GM19025 (cell line): ENCODE measurements around the gene HEATR5A.
A peak's percentile ranks its signal among the peaks of the same experiment; 100 is the strongest.

ENCODE experiments used
- ATAC-seq: cut with Tn5 transposase; IDR thresholded peaks from one replicate; pipeline ENCODE4 v1.9.1; 2021; ENCODE audit warnings: mild to moderate bottlenecking, low read depth, moderate library complexity; ENCODE audit not compliant: unreplicated experiment

The HEATR5A gene

DNA sequence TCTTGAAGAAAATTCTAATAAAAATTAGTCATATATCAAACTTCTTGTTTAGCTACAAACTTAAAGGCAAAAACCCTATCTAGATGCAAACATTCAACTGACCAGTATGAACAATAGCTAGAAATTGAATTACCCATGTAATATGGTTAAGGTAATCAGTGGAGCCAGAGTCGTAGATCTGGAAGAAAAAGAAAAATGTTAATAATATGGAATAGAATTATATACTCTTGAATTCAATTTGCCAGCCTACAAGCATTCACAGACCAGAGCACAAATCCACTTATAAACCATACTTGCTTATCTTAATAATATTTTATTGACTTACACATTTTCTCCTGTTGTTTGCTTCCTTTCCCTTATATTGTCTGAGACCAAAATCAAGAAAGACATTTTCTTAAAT, 7.7 kb upstream of the HEATR5A start:
- no peak for ATAC-seq

DNA sequence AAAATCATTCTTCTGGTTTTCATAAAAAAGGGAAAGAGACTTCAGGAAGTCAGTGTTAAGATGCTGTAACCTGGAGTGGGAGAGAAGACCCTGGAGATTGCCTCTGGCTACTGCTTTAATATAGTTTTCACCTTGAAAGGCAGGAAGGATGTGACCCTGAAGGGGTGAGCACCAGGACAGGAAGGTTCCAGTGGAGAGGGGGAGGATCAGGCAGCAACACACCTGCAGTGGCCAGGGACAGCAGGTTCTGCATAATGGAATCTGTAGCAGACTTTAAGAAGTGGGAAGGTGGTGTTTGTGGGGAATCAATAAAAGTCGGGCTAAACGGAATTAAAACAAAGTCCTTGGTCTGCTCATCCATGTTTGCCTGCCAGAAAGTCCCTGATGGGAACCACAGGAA, 6.3 kb upstream of the HEATR5A start:
- no peak for ATAC-seq

DNA sequence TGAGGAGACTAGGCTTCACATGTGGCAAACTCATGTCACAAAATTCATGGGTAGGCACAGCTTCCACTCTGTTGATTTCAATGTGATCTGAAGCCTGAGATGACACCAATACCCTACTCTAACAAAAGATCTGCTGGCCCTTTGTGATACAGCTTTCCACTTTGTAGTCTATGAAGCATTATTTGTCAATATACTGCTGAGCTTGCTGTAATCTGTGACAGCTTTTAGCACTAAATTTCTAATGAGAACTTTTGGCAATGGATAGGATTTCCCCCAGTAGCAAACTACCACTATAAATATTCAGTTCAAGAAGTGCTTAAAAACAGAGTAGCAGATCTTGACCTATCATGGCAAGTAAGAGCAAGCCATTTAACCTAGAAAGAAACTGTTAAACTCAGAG, 5.6 kb upstream of the HEATR5A start:
- ATAC-seq, result no peak

DNA sequence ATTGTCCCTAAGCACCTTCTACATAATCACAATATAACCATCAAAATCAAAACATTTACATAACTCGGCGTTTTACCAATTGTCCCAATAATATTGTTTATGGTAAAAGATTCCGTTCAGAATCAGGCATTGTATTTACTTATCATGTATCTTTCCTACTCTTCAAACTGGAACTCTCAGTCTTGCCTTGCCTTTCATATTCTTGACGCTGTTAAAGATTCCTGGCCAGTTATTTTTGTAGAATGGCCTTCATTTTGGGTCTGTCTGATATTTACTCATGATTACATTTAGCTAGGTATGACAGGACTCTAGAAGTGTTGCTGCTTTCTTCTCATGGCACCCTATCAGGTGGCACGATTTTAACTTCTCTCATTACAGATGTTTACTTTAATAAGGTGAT, 850 bp upstream of the HEATR5A start:
- ATAC-seq, result no peak

DNA sequence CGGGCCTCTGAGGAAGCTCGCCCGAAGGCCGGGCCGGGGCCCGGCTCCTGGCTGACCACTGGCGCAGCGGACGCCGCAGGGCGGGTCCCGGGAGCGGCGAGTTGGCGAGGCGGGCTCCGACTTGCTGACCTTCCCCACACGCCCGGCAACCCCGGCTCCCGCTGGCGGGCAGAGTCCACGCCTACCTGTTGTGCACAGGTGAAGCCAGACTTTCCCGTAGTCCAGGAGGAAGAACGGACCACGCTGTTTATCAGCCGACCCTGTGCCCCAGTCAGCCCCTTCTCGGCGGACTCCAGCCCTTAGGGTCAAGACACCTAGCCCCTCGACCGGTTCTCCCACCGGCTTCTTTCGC, 407 bp downstream of the HEATR5A start:
- ATAC-seq, result peak; percentile 9

DNA sequence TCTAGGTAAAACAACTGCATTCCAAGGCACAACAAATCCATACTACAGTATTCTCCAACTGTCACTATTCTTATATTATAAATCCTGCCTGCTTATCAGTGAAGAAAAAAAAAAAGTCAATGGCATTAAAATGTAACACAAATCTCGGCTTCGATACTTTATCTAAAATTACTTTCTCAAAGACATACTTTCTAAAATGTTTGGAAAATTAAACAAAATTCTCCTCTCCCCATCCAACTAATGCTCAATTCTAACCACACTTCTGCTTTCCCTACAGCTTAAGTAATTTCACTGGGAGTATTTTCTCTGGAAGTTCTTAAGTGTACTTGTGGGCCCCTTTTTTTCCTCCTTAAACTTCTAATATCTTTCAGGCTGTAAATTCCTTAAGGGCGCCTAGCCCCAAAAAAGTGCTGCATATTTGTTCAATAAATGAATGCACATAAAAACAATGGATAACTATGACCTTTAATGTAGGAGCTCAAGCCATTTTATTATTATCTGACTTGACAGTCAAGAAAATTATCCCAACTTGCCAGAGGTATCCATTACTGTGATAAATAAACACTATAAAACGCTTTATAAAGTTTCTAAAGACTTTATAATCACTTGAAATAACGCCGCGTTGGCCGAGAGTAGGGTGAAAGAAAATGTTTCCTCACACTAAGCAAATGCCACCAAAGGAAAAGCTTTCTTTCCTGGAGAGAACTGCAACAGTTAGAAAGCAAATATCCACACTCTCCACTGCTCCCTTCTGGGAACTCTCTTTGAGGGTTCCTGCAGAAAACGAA, 977 bp downstream of the HEATR5A start:
- no peak for ATAC-seq

DNA sequence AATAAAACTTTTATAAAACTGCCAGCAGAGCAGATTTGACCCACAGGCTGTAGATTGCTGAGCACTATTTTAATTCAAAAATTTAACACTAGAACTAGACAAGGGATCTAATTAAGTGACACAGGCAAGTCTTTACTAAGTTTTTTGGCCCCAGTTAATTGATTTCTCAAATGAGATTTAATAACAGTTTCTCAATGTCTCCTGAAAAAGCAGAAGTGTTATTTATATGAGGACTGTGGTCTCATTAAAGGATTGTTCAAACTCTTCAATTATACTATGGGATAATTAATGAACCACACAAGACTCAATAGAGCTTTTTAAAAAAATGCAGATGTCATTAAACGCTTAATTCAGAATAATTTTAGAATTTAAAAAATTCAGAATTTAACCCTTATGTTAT, 1.9 kb downstream of the HEATR5A start:
- no peak for ATAC-seq

DNA sequence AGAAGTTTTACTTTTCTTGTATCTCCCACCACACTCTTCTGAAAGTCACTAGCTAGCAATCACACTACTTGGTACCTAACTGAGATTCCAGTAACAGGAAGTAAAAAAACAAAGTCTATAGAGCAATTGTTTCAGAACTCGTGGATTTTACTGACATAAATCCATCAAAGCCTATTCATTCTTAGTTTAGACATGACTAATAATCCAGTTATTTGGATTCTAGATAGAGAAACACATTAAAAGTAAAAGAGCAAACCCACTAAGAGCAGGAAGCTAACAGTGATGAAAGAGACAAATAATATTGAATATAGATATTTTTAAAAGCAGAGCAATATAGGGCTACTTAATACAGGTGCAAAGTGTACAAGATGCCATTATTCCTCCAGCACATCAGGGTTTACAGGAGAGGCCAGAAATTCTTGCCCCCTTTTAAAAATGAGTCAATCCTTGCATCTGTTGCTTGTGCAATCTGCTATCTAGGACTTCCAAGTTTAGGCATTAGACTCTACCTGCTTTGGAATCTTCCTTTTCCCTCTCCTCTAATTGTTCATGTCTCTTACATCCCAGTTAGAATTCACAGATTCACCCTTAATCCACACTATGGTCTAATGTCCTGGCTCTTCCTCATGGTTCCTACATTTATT, 6.0 kb downstream of the HEATR5A start:
- no peak for ATAC-seq

DNA sequence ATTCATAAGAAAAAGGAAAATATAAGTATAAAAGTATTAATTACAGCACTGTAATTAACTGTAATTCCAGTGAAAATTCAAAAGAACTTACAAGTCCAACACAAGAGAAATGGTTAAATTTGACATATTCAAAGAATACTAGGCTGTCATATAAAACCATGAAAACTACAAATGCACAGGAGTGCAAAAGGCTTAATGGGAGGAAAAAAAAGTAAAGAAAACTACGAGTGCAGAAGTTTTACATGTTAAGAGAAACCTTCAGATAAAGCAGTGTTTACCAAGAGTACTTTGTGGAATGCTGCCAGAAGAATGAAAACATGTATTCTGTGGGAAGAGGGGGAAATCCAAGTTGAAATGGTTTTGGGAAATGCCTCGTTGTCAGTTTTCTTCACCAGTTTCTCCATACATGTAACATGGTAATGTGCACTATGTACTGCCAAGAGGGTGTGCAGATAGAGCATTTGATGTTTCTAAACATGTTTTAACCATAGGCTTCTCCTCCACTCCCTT, 9.1 kb downstream of the HEATR5A start:
- ATAC-seq, result no peak

DNA sequence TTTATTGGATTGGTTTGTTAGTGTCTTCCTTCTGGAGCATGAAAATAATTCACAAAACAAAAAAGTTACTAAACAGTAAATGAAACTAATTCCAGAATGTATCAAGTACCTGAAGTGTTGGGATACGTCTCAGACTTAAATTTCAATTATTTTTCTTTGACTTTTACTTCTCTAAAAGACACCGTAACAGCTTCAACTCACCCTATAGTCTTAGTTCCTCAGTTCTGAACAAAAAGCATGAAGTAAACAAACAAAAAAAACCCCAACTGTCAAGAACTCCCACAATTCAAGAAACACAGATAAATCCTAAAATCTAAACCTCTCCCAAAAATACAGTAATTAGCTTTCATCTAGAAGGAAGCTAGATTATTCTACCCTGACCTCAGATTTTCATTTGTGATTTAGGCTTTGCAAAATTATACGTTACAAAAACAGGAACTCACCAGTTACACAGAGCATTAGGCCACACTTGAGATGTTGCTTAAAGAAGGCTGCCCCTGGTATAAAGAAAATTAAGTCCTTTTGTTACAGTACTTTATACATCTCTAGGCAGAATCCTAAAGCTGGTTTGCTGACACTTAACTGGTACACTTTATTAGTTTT, 10.2 kb downstream of the HEATR5A start:
- ATAC-seq, result no peak

DNA sequence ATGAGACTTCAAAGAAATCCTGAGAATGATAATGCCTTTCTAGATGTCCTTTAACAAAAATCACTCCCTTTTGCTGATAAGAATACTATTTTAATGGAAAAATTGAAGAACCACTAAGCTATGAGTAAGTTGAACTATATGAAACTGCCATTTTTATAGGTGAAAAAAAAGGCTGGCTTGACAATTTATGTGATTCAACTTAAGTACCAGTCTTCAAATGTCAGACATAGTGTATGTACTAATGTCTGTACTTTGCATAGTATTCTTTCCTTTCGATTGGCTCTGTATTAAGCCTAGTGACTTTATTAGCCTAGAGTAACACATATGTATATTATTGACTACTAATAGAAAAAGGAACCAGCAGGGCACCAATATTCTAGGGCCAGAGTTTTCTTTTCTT, 11.9 kb downstream of the HEATR5A start:
- ATAC-seq, result no peak

DNA sequence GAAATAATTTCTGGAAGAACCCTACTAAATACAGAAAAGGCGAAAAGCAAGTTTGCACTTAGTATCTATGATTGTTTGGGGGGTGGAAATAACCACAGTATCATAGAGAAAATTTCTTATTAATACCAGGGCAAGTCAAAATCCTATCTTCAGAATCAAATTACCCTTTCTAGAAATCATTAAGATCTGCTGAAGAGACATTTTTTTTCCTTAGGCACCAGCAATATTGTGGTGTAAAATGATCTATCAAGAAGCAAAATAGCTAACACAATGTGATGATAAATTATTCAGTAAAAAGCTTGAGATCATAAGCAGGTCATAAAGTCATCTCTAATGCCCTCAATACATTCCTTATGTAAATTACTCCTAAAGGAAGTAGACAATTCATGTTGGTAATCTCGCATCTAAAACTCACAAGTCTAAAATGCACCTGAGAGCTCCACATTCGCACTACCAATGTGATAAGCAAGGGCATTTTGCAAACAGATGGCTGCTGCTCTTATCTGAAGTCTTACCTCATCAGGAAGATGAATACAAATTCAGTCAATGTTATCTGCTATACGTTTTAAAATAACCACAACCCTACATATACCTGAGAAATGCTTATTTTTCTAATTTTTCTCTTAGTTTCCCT, 14.6 kb downstream of the HEATR5A start:
- ATAC-seq, result no peak

DNA sequence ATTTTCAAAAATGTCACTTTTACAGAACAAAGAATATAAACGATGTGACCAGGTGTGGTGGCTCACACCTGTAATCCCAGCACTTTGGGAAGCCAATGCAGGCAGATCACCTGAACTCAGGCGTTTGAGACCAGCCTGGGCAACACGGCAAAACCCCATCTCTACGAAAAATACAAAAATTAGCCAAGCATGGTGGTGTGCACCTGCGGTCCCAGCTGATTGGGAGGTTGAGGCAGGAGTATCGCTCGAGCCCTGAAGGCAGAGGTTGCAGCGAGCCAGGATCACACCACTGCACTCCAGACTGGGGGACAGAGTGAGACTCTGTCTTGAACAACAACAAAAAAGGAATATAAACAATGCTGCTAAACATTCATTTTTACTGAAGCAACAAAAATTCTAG, 15.2 kb downstream of the HEATR5A start:
- ATAC-seq, result no peak

DNA sequence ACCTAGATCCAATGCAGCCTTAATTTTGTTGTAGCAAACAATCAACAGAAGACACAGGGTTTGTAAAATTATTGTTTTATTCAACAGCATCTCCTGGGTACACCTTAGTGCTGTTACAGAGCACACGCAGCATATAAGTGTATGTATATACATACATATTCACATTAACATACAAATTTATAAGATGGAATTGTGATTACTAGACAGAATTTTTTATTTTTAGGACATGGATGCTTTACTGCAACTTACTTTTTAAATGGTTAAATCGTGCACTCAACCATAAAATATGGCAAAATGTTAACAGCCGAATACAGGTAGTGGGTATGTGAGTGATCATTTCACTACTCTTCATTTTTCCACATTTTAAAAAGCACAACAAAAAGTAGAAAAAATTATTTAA, 16.6 kb downstream of the HEATR5A start:
- ATAC-seq, result no peak

DNA sequence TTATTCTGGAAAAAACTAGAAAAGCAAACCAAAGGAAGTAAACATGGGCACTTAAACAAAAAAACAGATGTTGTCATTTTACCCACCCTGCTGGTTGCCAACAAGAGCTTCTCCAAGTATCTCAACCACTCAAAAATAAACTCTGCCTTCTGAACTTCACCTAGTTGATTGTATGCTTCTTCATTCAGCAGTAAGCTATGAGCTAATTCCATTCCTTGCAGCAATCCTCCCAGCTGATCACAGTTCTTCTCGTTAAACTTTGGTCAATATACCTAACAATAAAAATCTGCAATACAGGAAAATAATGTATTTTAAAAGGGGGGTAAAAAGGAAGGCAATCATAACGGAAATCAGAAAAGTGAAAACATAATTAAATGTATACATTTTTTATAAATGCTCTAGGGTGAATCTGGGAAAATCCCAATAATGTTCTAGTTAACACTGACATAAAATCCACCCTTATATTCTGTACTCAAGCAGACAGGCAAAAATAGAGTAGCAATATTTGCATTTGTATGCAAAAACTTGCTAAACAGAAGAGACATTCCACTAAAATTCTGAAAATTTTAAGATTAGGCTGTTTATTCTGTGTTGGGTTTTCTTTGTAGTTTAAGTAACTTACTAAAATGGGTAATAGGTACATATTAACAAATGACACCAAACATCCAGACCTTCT, 17.4 kb downstream of the HEATR5A start:
- no peak for ATAC-seq

DNA sequence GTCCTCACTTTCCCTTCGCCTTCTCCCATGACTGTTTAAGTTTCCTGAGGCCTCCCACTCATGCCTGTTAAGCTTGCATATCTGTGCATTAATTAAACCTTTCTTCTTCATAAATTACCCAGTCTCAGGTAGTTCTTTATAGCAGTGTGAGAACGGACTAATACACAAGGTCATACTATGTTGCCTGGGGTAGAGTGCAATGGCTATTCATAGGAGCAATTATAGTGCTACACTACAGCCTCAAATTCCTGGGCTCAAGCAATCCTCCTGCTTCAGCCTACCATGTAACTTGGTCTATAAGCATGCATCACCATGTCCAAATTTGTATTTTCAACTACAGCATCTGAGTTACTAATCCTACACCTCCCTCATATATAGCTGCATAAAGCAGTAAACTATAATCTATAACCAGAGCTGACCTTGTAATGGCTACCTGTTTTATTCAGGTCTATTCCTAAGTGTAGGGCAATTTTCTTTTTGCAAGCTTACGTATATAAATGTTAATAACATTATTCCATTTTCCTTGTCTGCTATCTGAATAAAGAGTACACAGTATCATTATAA, 18.9 kb downstream of the HEATR5A start:
- ATAC-seq, result no peak

DNA sequence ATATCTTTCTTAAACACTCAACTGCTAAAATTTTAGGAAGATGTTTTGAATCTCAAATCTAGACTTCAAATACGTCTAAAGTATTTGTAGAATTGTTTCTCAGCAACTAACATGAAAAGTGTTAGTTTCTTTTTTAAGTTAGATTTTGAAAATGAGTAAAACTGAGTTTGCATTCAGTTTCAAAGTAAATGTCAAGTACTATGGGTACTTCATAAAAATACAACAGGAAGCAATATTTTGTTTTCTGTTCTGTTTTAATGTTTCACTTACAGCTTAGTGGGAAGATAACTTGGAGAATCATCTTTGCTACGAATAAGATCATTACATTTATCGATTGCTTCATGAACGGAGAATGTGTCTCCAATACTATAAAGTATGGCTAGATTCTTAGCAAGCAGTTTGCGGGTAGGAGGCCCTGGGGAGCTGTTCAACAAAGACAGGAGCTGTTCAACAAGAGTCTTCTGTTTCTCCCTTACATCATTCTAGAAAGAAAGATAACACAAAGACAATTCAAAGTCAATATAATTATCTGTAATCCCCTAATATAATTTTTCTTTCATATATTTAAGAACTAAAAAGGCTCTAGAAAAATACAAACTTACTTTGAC, 20.2 kb downstream of the HEATR5A start:
- ATAC-seq, result no peak

DNA sequence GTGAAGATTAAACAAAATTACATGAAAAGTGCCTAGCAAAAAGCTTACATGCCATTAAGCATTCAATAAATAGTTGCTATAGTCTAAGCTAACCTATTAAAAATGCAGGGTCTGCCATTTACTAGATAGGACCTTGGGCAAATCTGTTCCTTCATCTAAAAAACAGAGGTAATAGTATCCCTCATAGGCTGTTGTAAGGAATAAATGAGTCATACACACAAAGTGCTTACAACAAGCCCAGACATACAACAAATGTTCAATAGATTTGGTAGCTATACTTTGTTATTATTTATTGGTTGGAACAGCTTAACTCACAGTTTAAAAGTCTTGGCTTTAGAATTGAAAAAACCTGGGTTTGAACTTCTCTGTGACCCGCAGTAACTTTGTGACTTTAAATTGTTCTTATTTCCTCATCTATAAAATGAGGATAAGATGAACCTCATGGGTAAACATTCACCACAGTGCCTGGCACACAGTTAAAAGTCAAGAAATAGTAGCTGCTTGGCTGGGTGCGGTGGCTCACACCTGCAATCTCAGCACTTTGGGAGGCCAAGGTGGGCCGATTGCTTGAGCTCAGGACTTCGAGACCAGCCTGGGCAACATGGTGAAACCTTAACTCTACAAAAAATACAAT, 24.7 kb downstream of the HEATR5A start:
- no peak for ATAC-seq

DNA sequence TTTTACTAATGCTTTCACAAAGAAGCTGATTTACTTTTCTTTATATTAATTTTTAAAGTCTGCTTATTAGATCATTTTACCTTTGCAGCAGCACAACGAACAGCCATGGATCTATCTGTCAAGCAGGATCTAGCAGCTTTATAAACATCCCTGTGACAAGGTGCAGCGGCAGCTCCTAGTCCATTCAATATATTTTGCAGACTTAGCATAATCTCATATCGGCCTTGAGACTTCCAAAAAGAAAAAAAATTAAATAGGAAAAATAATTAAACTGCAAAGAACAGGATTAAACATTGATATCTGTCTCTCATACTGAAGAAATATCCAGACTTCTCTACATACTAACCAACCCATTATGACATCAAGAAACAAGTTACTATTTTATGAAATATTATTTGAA, 25.2 kb downstream of the HEATR5A start:
- ATAC-seq, result no peak
